CD4-positive, alpha-beta T cell treated with Interleukin-10 for 1 hour (primary cell): Measurements from ENCODE around the gene SNED1.

Experiments used
- DNase-seq: peaks from one replicate; pipeline ENCODE4 v3.0.0-alpha.2; 2020

The SNED1 gene

GRCh38 chr2:241136661-241137260 is 138.3 kb downstream of the SNED1 start:
- DNase-seq = no peak

GRCh38 chr2:241137276-241138190 is 139.1 kb downstream of the SNED1 start:
- no peak for DNase-seq

- DNase-seq = no peak
These were observed 140.1 kb downstream of the SNED1 start for GRCh38 chr2:241138471-241138870.

- DNase-seq = no peak
These were observed 141.4 kb downstream of the SNED1 start for GRCh38 chr2:241139531-241140444.

GRCh38 chr2:241140445-241140840 is 142.0 kb downstream of the SNED1 start:
- no peak for DNase-seq

GRCh38 chr2:241141214-241141770 is 142.9 kb downstream of the SNED1 start:
- DNase-seq = no peak

GRCh38 chr2:241142063-241142462 is 143.6 kb downstream of the SNED1 start:
- no peak for DNase-seq

GRCh38 chr2:241142593-241142992 is 144.2 kb downstream of the SNED1 start:
- DNase-seq = no peak
